B cell (primary cell): ENCODE measurements around the gene FURIN.

Experiments used
- CTCF ChIP-seq: fragments of 200-600 bp; IDR thresholded peaks from one replicate; pipeline ENCODE4 v1.8.0; 2022; ENCODE audit warnings: antibody characterized with exemption, mild to moderate bottlenecking
- EZH2 ChIP-seq: IDR thresholded peaks from 2 replicates; pipeline ENCODE4 v1.6.1; 2012; ENCODE audit warnings: borderline replicate concordance, low read depth, mild to moderate bottlenecking, moderate library complexity, low read length; ENCODE audit not compliant: insufficient read depth, poor library complexity, severe bottlenecking

GRCh38 chr15:90910441-90911301 is 42.3 kb downstream of the FURIN start:
- TF ChIP-seq CTCF: no peak
- TF ChIP-seq EZH2: no peak
